ENCODE measurements around the gene AP4E1.

- TF ChIP-seq FOXA1 (IDR thresholded peaks at IDR 0.05) (no peak), ELF4 (IDR thresholded peaks at IDR 0.05) (no peak), TARDBP (IDR thresholded peaks at IDR 0.05) (no peak), FOXM1 (IDR thresholded peaks at IDR 0.05; ENCODE audit: borderline replicate concordance) (no peak), SUZ12 (IDR thresholded peaks at IDR 0.05) (no peak), NFRKB (IDR thresholded peaks at IDR 0.05) (no peak)
These were observed 30.0 kb downstream of the AP4E1 start for GRCh38 chr15:50938525-50938924.
